ENCODE measurements around the gene HSPA8. TPM values are rescaled to one million over a fixed set of nuclear protein-coding genes. Genes with fewer than 3 reads are reported as not detected.
"Not testable (repeated sequence)": the region's sequence is repeated elsewhere in the genome, so short reads cannot be mapped to it uniquely, and the experiment has no call there.

HSPA8 gene
- total RNA-seq, 2 donors from 2014 or later = 1,572 to 1,940 TPM

GRCh38 chr11:123093739-123094138 is 31.8 kb upstream of the HSPA8 start:
- no peak overlapping the region for H3K27ac Mint-ChIP-seq
- Histone ChIP-seq H3K9me3 (ENCODE audit: control insufficient read depth, low read length) (no peaks in the 10 kb centered on the region), H3K36me3 (ENCODE audit: control insufficient read depth, insufficient read depth, low read length) (peaks cover 74% of the 10 kb centered on the region), H3K27ac (ENCODE audit: low read depth, low read length) (no peak overlapping the region), H3K27me3 (ENCODE audit: control insufficient read depth, insufficient read depth, low read length, poor library complexity, severe bottlenecking) (no peaks in the 10 kb centered on the region), H3K4me1 (ENCODE audit: control insufficient read depth, insufficient read depth, low read length) (no peaks in the 10 kb centered on the region), H3K4me3 (ENCODE audit: low read length) (no peak overlapping the region), H3K9ac (ENCODE audit: extremely low read depth, low read length, poor library complexity, severe bottlenecking) (no peak overlapping the region)
- 92 to 100% methylated on average over 1 to 3 of the region's 3 CpGs for WGBS, 2 experiments (ENCODE audit: insufficient coverage in 1 of 2, insufficient read length in 1 of 2)
- no peak overlapping the region for H3K4me3 Mint-ChIP-seq
- DNase-seq = no peak
- no peaks in the 10 kb centered on the region for H3K27me3 Mint-ChIP-seq (ENCODE audit: insufficient read depth)
- H3K9me3 Mint-ChIP-seq = no peaks in the 10 kb centered on the region
- peaks cover 68% of the 10 kb centered on the region for H3K36me3 Mint-ChIP-seq (ENCODE audit: low read depth)
- no peaks in the 10 kb centered on the region for H3K4me1 Mint-ChIP-seq
- TF ChIP-seq, protein P1, sequence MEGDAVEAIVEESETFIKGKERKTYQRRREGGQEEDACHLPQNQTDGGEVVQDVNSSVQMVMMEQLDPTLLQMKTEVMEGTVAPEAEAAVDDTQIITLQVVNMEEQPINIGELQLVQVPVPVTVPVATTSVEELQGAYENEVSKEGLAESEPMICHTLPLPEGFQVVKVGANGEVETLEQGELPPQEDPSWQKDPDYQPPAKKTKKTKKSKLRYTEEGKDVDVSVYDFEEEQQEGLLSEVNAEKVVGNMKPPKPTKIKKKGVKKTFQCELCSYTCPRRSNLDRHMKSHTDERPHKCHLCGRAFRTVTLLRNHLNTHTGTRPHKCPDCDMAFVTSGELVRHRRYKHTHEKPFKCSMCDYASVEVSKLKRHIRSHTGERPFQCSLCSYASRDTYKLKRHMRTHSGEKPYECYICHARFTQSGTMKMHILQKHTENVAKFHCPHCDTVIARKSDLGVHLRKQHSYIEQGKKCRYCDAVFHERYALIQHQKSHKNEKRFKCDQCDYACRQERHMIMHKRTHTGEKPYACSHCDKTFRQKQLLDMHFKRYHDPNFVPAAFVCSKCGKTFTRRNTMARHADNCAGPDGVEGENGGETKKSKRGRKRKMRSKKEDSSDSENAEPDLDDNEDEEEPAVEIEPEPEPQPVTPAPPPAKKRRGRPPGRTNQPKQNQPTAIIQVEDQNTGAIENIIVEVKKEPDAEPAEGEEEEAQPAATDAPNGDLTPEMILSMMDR (conservative IDR thresholded peaks at IDR 0.05) = no peak

DNA sequence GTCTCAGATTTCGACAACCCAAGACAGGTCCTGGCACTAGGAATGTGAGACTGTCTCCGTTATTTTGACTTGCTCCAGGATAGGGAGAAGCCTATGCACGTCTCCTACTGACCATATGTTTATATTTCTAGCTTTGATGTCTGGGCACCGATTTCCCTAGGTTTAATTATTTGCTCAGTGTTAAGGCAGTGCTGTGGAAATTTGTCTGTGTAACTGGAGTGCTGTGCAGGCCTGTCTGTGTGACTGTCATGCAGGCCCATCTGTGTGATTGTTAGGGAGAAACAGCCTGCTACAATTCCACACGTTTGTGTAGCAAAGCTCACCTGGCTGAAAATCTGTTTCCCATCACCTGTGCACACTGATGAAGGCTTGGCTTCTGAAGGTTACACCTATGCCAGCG is 29.6 kb upstream of the HSPA8 start:
- Mint-ChIP-seq H3K4me1 (no peaks in the 10 kb centered on the region), H3K36me3 (ENCODE audit: low read depth) (peaks cover 60% of the 10 kb centered on the region), H3K9me3 (no peaks in the 10 kb centered on the region), H3K27me3 (ENCODE audit: insufficient read depth) (no peaks in the 10 kb centered on the region), H3K4me3 (no peak overlapping the region), H3K27ac (peak overlapping the region; percentile 7)
- no peak overlapping the region for H3K4me3 ChIP-seq (ENCODE audit: low read length)
- H3K9me3 ChIP-seq (ENCODE audit: control insufficient read depth, low read length) = no peaks in the 10 kb centered on the region
- no peaks in the 10 kb centered on the region for H3K4me1 ChIP-seq (ENCODE audit: control insufficient read depth, insufficient read depth, low read length)
- no peaks in the 10 kb centered on the region for H3K27me3 ChIP-seq (ENCODE audit: control insufficient read depth, insufficient read depth, low read length, poor library complexity, severe bottlenecking)
- H3K36me3 ChIP-seq (ENCODE audit: control insufficient read depth, insufficient read depth, low read length) = peaks cover 65% of the 10 kb centered on the region
- no peak overlapping the region for H3K9ac ChIP-seq (ENCODE audit: extremely low read depth, low read length, poor library complexity, severe bottlenecking)
- 83 to 93% methylated on average over 6 of the region's 6 CpGs for WGBS, 2 experiments (ENCODE audit: insufficient coverage in 1 of 2, insufficient read length in 1 of 2)
- no peak overlapping the region for H3K27ac ChIP-seq (ENCODE audit: low read depth, low read length)
- DNase-seq = no peak
- TF ChIP-seq, protein P1 (conservative IDR thresholded peaks at IDR 0.05) = no peak

DNA sequence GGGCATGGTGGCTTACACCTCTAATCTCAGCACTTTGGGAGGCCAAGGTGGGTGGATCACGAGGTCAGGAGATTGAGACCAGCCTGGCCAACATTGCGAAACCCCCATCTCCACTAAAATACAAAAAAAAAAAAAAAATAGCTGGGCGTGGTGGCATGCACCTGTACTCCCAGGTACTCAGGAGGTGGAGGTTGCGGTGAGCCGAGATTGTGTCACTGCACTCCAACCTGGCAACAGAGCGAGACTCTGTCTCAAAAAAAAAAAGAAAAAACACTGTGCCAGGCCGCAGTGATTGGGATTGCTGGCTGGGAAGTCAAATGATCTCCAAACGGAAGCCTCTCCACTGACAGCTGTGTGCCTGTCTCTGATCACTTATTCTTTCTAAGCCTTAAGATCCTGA is 28.2 kb upstream of the HSPA8 start:
- not testable (repeated sequence) for H3K4me1 ChIP-seq (ENCODE audit: control insufficient read depth, insufficient read depth, low read length); H3K4me3 Mint-ChIP-seq; H3K9ac ChIP-seq (ENCODE audit: extremely low read depth, low read length, poor library complexity, severe bottlenecking); H3K27ac ChIP-seq (ENCODE audit: low read depth, low read length); H3K27me3 Mint-ChIP-seq (ENCODE audit: insufficient read depth); H3K9me3 ChIP-seq (ENCODE audit: control insufficient read depth, low read length); H3K9me3 Mint-ChIP-seq; H3K27me3 ChIP-seq (ENCODE audit: control insufficient read depth, insufficient read depth, low read length, poor library complexity, severe bottlenecking); H3K4me3 ChIP-seq (ENCODE audit: low read length); DNase-seq; H3K4me1 Mint-ChIP-seq; H3K27ac Mint-ChIP-seq
- H3K36me3 ChIP-seq (ENCODE audit: control insufficient read depth, insufficient read depth, low read length) = peaks cover 64% of the 10 kb centered on the region
- WGBS, 2 experiments (ENCODE audit: insufficient coverage in 1 of 2, insufficient read length in 1 of 2) = 89 to 96% methylated on average over 7 to 8 of the region's 8 CpGs
- peaks cover 59% of the 10 kb centered on the region for H3K36me3 Mint-ChIP-seq (ENCODE audit: low read depth)

DNA sequence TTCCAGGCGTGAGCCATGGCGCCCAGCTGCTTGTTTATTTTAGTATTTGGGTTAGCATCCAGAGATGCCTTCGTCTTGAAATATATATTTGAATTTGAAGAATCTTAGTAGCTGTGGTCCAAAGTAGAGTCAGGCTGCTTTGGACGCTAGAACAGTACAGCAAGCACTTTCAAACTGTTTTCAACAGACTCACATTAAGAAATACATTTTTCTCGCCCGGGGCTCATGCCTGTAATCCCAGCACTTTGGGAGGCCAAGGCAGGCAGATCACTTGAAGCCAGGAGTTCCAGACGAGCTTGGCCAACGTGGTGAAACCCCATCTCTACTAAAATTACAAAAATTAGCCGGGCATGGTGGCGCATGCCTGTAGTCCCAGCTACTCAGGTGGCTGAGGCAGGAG is 27.0 kb upstream of the HSPA8 start:
- H3K9ac ChIP-seq (ENCODE audit: extremely low read depth, low read length, poor library complexity, severe bottlenecking); H3K4me3 ChIP-seq (ENCODE audit: low read length); H3K27ac ChIP-seq (ENCODE audit: low read depth, low read length); H3K4me1 Mint-ChIP-seq; H3K4me1 ChIP-seq (ENCODE audit: control insufficient read depth, insufficient read depth, low read length); H3K27me3 ChIP-seq (ENCODE audit: control insufficient read depth, insufficient read depth, low read length, poor library complexity, severe bottlenecking); H3K27me3 Mint-ChIP-seq (ENCODE audit: insufficient read depth); DNase-seq; H3K4me3 Mint-ChIP-seq; H3K9me3 ChIP-seq (ENCODE audit: control insufficient read depth, low read length); H3K27ac Mint-ChIP-seq; H3K9me3 Mint-ChIP-seq: not testable (repeated sequence)
- WGBS, 2 experiments (ENCODE audit: insufficient coverage in 1 of 2, insufficient read length in 1 of 2) = 93 to 96% methylated on average over 7 to 10 of the region's 10 CpGs
- H3K36me3 ChIP-seq (ENCODE audit: control insufficient read depth, insufficient read depth, low read length) = peaks cover 65% of the 10 kb centered on the region
- peaks cover 60% of the 10 kb centered on the region for H3K36me3 Mint-ChIP-seq (ENCODE audit: low read depth)

- not testable (repeated sequence) for H3K27me3 ChIP-seq (ENCODE audit: control insufficient read depth, insufficient read depth, low read length, poor library complexity, severe bottlenecking)
These were observed 25.7 kb upstream of the HSPA8 start for GRCh38 chr11:123087657-123088056.

More at GRCh38 chr11:123087657-123088056, 25.7 kb upstream of the HSPA8 start:
- not testable (repeated sequence) for H3K4me3 Mint-ChIP-seq; H3K9me3 Mint-ChIP-seq; H3K4me1 Mint-ChIP-seq; H3K4me3 ChIP-seq (ENCODE audit: low read length); H3K27ac Mint-ChIP-seq; DNase-seq; H3K4me1 ChIP-seq (ENCODE audit: control insufficient read depth, insufficient read depth, low read length); H3K27ac ChIP-seq (ENCODE audit: low read depth, low read length); H3K27me3 Mint-ChIP-seq (ENCODE audit: insufficient read depth); H3K9ac ChIP-seq (ENCODE audit: extremely low read depth, low read length, poor library complexity, severe bottlenecking)
- peaks cover 14% of the 10 kb centered on the region for H3K9me3 ChIP-seq (ENCODE audit: control insufficient read depth, low read length)
- peaks cover 67% of the 10 kb centered on the region for H3K36me3 ChIP-seq (ENCODE audit: control insufficient read depth, insufficient read depth, low read length)
- H3K36me3 Mint-ChIP-seq (ENCODE audit: low read depth) = peaks cover 61% of the 10 kb centered on the region
- WGBS, 2 experiments (ENCODE audit: insufficient coverage in 1 of 2, insufficient read length in 1 of 2) = 86 to 100% methylated on average over 2 to 4 of the region's 5 CpGs

Measured in endodermal cell (in vitro differentiated cells).